HepG2 (cell line): ENCODE results near the gene MKS1. TPM values are rescaled to one million over a fixed set of nuclear protein-coding genes. Genes with fewer than 3 reads are reported as not detected.

Experiments used
- ATAC-seq: fragments of 200-7000 bp; cut with Tn5 transposase; 3 replicates; pipeline ENCODE4 v1.9.1; 2020; ENCODE audit warnings: mild to moderate bottlenecking, moderate library complexity
- BruUV-seq: library from RNA; stranded (reverse); fragments of 400-500 nt; replicated peaks from 2 replicates; lab custom pipeline; 2021; lab: Mats Ljungman, UMichigan
- CTCF ChIA-PET: fragments of 300-600 bp; formaldehyde crosslinking; extraction: SDS; loops from one replicate; lab custom pipeline; 2021; ENCODE audit warnings: low total read pairs, inconsistent platforms, low intra/inter-chr PET ratio; lab: Yijun Ruan, JAX
- POLR2A ChIA-PET: fragments of 350-600 bp; sonication (Branson Sonifier 250); formaldehyde crosslinking; loops from one replicate; lab custom pipeline; 2020; ENCODE audit warnings: antibody characterized with exemption, inconsistent platforms; lab: Yijun Ruan, JAX
- DNase-seq: peaks from one replicate; pipeline ENCODE4 v3.0.0-alpha.2; 2015; ENCODE audit warnings: low spot score
- FAIRE-seq: peaks from 3 replicates; lab custom pipeline; 2011; peaks lifted over from hg19 to GRCh38; lab: Jason Lieb, UNC
- H2AFZ ChIP-seq: one replicate; pipeline ENCODE4 v1.6.1; 2011; ENCODE audit warnings: low read length, inconsistent platforms
- H3K27ac ChIP-seq: fragments of 300-600 bp; 3 replicates; pipeline ENCODE4 v1.8.0; 2011; ENCODE audit warnings: mixed run types, mild to moderate bottlenecking, mixed read lengths, low read length, inconsistent platforms; ENCODE audit not compliant: insufficient read depth; ENCODE audit errors: extremely low read length
- H3K27me3 ChIP-seq, 2 experiments: fragments of 200-600 bp in 1 of 2; 2 replicates in 1 of 2; 3 replicates in 1 of 2; pipeline versions ENCODE4 v1.6.0 to v1.8.0; 2011; ENCODE audit warnings: low read length in 2 of 2, mild to moderate bottlenecking in 2 of 2, moderate library complexity in 2 of 2, inconsistent platforms in 1 of 2; ENCODE audit not compliant: insufficient read depth in 2 of 2, control insufficient read depth in 1 of 2
- H3K36me3 ChIP-seq, 2 experiments: fragments of 200-600 bp in 1 of 2; replicated peaks in 1 of 2; 2 replicates in 1 of 2; 3 replicates in 1 of 2; pipeline versions ENCODE4 v1.5.1 to v1.8.0; 2011; ENCODE audit warnings: low read length in 2 of 2, inconsistent platforms in 1 of 2; ENCODE audit not compliant: insufficient read depth in 2 of 2, control insufficient read depth in 1 of 2
- H3K4me1 ChIP-seq: 2 replicates; pipeline ENCODE4 v1.5.1; 2012; ENCODE audit warnings: low read length, inconsistent platforms; ENCODE audit not compliant: insufficient read depth
- H3K4me2 ChIP-seq: 2 replicates; pipeline ENCODE4 v1.6.0; 2011; ENCODE audit warnings: low read depth, low read length, inconsistent platforms
- H3K4me3 ChIP-seq, 3 experiments: fragments of 200-600 bp in 1 of 3; sonication (generic), shearing (Covaris generic) in 1 of 3; replicated peaks in 1 of 3; 2 replicates each; pipeline ENCODE4 v1.5.1; 2011 to 2016; ENCODE audit warnings: low read length in 3 of 3, inconsistent platforms in 2 of 3, low read depth in 2 of 3, mild to moderate bottlenecking in 2 of 3, control low read depth in 1 of 3, mixed read lengths in 1 of 3; ENCODE audit not compliant: insufficient read depth in 1 of 3
- H3K79me2 ChIP-seq: one replicate; pipeline ENCODE4 v1.6.1; 2011; ENCODE audit warnings: low read length, inconsistent platforms; ENCODE audit not compliant: insufficient read depth
- H3K9ac ChIP-seq: 2 replicates; pipeline ENCODE4 v1.6.0; 2011; ENCODE audit warnings: mild to moderate bottlenecking, low read depth, low read length, inconsistent platforms; ENCODE audit not compliant: insufficient read depth
- H3K9me3 ChIP-seq: 2 replicates; pipeline ENCODE4 v1.5.1; 2012; ENCODE audit warnings: mild to moderate bottlenecking, low read length
- H4K20me1 ChIP-seq: 2 replicates; pipeline ENCODE4 v1.6.0; 2011; ENCODE audit warnings: inconsistent platforms, mild to moderate bottlenecking, low read length, moderate library complexity; ENCODE audit not compliant: insufficient read depth
- FOXP4 ChIP-seq: sonication (generic); formaldehyde crosslinking; IDR thresholded peaks from 2 replicates; pipeline ENCODE4 v1.4.0; 2020; ENCODE audit warnings: missing genetic modification reagents
- NBN ChIP-seq: fragments of 450-650 bp; conservative IDR thresholded peaks from 2 replicates; pipeline ENCODE4 v1.6.1; 2017
- RARA ChIP-seq: IDR thresholded peaks from 2 replicates; pipeline ENCODE4 v1.6.1; 2016; ENCODE audit warnings: missing genetic modification reagents, missing compliant biosample characterization
- RFXANK ChIP-seq: IDR thresholded peaks from 2 replicates; pipeline ENCODE4 v1.6.1; 2016
- RORA ChIP-seq: sonication (generic); formaldehyde crosslinking; IDR thresholded peaks from 2 replicates; pipeline ENCODE4 v1.5.0; 2020; ENCODE audit warnings: mild to moderate bottlenecking, missing genetic modification reagents, moderate library complexity
- SP140L ChIP-seq: sonication (generic); formaldehyde crosslinking; IDR thresholded peaks from 2 replicates; pipeline ENCODE4 v1.4.0; 2020; ENCODE audit warnings: missing genetic modification reagents, borderline replicate concordance
- TBX3 ChIP-seq: fragments of 450-650 bp; IDR thresholded peaks from 2 replicates; pipeline ENCODE4 v1.6.1; 2017; ENCODE audit warnings: antibody characterized with exemption, mild to moderate bottlenecking, inconsistent platforms, borderline replicate concordance
- TEF ChIP-seq: sonication (generic); formaldehyde crosslinking; IDR thresholded peaks from 2 replicates; pipeline ENCODE4 v1.5.0; 2020; ENCODE audit warnings: missing genetic modification reagents
- THYN1 ChIP-seq: sonication (generic); formaldehyde crosslinking; IDR thresholded peaks from 2 replicates; pipeline ENCODE4 v1.8.1; 2023; ENCODE audit warnings: low read depth, mild to moderate bottlenecking, moderate library complexity, missing genetic modification reagents, borderline replicate concordance
- XRCC5 ChIP-seq: fragments of 200-400 bp; formaldehyde crosslinking; optimal IDR thresholded peaks from 2 replicates; pipeline ENCODE3; 2017; ENCODE audit warnings: mild to moderate bottlenecking, low read length
- ZMYM3 ChIP-seq: sonication (generic); formaldehyde crosslinking; IDR thresholded peaks from 2 replicates; pipeline ENCODE4 v1.5.1; 2020; ENCODE audit warnings: mild to moderate bottlenecking, missing genetic modification reagents
- ZNF703 ChIP-seq: sonication (generic); formaldehyde crosslinking; IDR thresholded peaks from 2 replicates; pipeline ENCODE4 v1.5.1; 2020; ENCODE audit warnings: missing genetic modification reagents, mild to moderate bottlenecking, moderate library complexity, borderline replicate concordance
- ZNF737 ChIP-seq: sonication (generic); formaldehyde crosslinking; IDR thresholded peaks from 2 replicates; pipeline ENCODE4 v1.5.0; 2020; ENCODE audit warnings: missing genetic modification reagents, mild to moderate bottlenecking, borderline replicate concordance
- WGBS: methylation state at CpG from one replicate; pipeline ENCODE4 v1.1.6; 2017; ENCODE audit warnings: low lambda C conversion rate; 5-methylcytosine and 5-hydroxymethylcytosine counted together
- in situ Hi-C: cut with HindIII; loops from 2 replicates; pipeline ENCODE4 v1.10.0; 2017; ENCODE audit warnings: low pct_unique_long_range_greater_than_20kb; ENCODE audit not compliant: extremely low pct_ligation_motif_present
- intact Hi-C: fragments of 100-400 bp; cut with micrococcal nuclease; formaldehyde crosslinking; loops from one replicate; pipeline ENCODE4 v1.10.0; 2022; ENCODE audit not compliant: unreplicated experiment
- polyA plus RNA-seq, 8 experiments: library from polyadenylated mRNA; depleted of rRNA in 3 of 8; stranded (reverse) in 7 of 8; unstranded in 1 of 8; fragments of >200 nt; fragmentation: Illumina TruSeq in 4 of 8; extraction: Trizol in 4 of 8; gene quantifications; 2 replicates each; pipeline versions ENCODE4 v1.2.1 to v1.2.3, GENCODE V29; 2011 to 2016; ENCODE audit warnings: low read depth in 4 of 8, missing spikeins in 1 of 8, mixed read lengths in 1 of 8; ENCODE audit not compliant: insufficient read depth in 1 of 8
- total RNA-seq, 5 experiments: library from RNA; depleted of rRNA; stranded (reverse); fragments of >200 nt; fragmentation: Illumina TruSeq; extraction: Trizol; gene quantifications; 2 replicates each; pipeline ENCODE4 v1.2.3, GENCODE V29; 2016; ENCODE audit warnings: low read depth in 1 of 5
- TF ChIP-seq, protein P1 (sequence below): sonication (generic); formaldehyde crosslinking; IDR thresholded peaks from 2 replicates; pipeline ENCODE4 v1.4.0; 2020; ENCODE audit warnings: mild to moderate bottlenecking, low read depth, missing genetic modification reagents

Gene MKS1
- total and polyA plus RNA-seq, 2 of the 13 experiments (the other 11 are each of a cell fraction or from before 2014, with no cell fraction given): 16.1 to 26.3 TPM

DNA sequence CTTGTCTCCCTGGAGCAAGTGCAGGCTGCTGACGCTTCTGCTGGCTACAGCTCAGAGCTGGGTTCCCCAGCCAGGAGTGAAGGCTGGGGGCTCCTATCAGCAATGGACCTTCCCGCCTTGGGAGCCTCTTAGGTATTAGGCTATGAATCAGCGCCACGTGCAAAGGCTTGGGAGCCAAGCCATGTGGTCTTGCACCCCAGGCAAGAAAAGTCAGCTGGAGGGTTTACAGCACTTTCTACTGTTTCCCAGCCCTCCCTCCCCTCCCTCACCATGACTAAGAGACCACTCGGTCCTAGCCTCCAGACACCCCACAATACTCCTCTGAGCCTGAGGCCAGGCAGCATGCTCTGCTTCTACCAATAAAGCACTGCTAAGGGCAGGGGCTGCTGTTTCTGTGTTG lies 14.3 kb downstream of the MKS1 start:
- H3K27me3 ChIP-seq: 0 out of 5 replicates have a peak, but pooled peaks cover 0 to 3% of the 10 kb centered on the region in 2 experiments
- peaks cover 7 to 25% of the 10 kb centered on the region in 2 experiments for H3K36me3 ChIP-seq
- in situ Hi-C loops: no loop called here
- 94% methylated on average over 4 of the region's 5 CpGs for WGBS
- no peak overlapping the region for H3K27ac ChIP-seq
- H2AFZ ChIP-seq: no peak overlapping the region
- peaks cover 10% of the 10 kb centered on the region; the same call in 1 of the 2 replicates for H3K4me1 ChIP-seq
- no peaks in the 10 kb centered on the region for H3K79me2 ChIP-seq
- FAIRE-seq (no peak), DNase-seq (no peak), ATAC-seq (no peak)
- BruUV-seq: no TSS peak
- H3K4me2 ChIP-seq: no peak overlapping the region
- no peak overlapping the region for H3K4me3 ChIP-seq
- intact Hi-C loops: no loop called here
- CTCF ChIA-PET: no interaction called here
- H3K9me3 ChIP-seq: no peaks in the 10 kb centered on the region
- TF ChIP-seq TEF: no peak
- TF ChIP-seq RORA: no peak
- no peak for TF ChIP-seq FOXP4
- TF ChIP-seq SP140L: no peak
- TF ChIP-seq RFXANK: no peak
- TF ChIP-seq ZNF703 (CRISPR knock-in tag): no peak
- TF ChIP-seq THYN1 (CRISPR knock-in tag): no peak
- no peak for TF ChIP-seq ZNF737
- no peak for TF ChIP-seq RARA (CRISPR knock-in tag)
- no peak for TF ChIP-seq NBN
- no peak for TF ChIP-seq ZMYM3
- TF ChIP-seq TBX3: no peak
- TF ChIP-seq, protein P1, sequence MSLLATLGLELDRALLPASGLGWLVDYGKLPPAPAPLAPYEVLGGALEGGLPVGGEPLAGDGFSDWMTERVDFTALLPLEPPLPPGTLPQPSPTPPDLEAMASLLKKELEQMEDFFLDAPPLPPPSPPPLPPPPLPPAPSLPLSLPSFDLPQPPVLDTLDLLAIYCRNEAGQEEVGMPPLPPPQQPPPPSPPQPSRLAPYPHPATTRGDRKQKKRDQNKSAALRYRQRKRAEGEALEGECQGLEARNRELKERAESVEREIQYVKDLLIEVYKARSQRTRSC: no peak
- TF ChIP-seq XRCC5: no peak
- POLR2A ChIA-PET: no interaction called here
- H4K20me1 ChIP-seq: no peaks in the 10 kb centered on the region
- H3K9ac ChIP-seq: no peak overlapping the region
